Measurements from ENCODE around the gene PXDN.

The PXDN gene

DNA sequence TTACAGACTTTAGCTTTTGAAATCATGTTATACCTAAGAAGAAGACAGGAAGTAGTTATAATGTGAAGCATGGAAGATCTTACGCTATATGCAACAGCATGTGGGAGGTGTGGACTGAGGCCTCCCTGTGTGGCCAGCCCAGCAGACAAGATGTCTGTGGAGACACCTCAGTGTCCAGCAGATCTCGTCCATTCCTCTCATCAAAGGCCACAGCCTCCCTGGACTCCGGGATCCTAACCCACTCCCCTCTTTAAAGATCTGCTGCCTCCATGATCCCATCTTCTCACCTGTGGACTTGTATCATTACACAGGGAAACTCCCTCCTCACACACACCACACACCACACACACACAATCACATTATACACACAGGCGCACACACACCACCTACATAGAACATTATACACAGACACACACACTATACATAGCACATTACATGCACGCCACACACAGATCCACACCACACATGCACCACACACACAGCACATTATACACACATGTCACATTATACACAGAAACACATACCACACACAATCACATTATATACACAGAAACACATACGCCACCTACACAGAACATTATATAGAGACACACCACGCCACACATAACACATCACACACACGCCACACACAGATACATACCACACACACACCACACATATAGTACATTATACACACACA lies 89.5 kb downstream of the PXDN start:
- no peak for DNase-seq

DNA sequence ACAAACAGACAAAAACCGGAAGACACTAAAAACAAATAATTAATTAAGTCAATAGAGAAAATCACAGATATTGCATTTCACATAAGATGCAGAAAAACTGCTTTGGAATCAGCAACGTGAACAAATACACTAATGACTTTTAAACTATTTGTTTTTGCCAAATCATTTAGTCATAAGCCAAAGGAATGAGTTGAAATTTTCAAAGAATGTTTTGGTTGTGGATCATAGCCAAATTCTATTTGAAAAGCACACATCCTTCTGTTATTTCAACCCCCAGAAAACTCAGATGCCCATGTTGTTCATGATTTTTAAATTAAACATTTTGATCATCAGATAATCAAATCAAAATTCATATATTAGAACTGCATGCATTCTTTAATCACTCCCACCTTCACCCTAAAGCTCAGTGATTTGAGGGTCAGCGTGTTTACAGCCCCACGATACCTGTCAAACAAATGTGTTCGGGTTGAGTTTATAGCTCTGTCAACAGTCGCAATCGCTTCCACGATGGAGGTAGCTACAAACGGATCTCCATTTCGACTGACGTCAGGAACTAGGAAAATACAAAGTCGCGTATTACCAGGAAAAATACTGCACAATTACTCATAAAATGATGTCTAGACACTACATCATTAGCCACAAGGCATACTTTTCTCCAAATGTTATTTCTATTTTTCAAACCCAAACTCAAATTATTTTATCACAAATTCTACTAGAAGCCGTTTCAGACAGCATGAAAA lies 90.2 kb downstream of the PXDN start:
- no peak for DNase-seq

DNA sequence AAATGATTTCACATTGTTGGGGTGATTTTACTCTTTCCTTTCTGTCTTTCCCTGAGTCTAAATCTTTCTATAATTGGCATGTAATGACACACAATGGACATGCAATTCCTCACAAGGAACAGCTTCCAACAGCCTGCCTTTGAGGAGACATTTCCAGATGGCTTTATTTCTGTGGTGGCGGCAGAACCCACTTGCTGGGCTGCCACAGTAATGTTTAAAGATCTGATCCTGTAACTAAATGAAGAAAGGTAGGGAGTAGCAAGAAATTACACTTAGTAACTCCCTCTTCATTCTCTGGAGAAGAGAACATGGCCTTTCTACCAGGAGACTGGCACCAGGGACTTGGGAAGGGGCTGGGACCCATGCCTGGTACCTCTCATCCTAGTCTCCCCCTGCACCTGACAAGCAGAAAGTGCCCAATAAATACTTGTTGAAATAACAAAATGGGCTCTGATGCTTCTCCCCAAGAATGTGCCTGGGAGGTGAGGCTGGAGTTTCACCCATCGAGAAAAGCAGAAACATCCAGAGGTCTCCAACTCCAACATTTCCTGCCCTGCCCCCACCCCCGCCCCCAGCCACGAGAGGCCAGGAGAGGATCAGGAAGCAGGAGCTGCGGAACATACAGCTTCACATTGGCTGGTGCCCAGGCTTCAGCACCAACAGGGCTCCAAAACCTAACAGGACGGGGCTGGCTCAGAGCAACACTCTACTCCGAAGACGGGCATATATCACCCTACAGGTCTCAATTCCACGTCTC lies 92.1 kb downstream of the PXDN start:
- DNase-seq, result peak in 6 of 58 donors; percentile 11 to 36 (median 22)

DNA sequence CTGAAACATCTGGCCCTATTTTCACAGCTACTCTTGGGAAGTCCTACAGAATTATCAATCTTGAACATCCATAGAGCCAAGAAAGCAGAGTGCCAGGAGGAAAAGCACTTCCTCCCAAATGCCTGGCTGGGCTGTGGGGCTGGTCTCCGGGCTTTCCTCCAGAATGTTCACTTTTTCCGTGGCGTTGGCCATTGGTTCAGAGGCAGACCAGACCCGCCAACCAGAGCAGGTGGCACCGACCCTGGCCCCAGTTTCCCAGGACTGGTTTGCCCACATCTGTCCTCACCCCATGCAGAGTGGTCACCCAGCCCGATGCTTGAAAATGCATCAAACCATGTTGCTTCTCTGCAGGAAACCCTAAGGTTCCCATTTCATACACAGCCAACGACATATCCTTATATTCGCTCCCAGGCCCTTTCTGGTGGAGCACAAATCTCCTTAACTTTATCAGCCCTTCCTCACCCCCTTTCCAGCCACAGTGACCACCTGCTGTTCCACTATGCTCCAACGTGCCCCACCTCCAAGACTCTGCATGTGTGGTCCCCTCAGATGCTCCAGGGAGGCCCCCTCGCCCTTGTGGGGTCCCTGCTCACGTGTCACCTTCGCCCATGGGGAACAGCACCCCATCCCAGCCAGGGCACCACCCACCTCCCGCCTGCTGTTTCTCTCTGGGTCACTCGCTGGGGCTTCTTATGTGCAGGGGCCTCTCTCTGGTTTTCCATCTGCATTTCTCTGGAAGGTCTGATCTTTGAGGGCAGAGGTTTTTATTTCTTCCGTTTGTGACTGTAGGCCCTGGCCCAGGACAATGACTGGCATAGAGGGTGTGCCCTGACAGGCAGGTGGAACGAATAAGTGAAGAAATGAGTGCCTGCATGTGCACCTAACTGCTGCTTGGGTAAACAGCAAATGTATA lies 92.9 kb downstream of the PXDN start:
- no peak for DNase-seq

DNA sequence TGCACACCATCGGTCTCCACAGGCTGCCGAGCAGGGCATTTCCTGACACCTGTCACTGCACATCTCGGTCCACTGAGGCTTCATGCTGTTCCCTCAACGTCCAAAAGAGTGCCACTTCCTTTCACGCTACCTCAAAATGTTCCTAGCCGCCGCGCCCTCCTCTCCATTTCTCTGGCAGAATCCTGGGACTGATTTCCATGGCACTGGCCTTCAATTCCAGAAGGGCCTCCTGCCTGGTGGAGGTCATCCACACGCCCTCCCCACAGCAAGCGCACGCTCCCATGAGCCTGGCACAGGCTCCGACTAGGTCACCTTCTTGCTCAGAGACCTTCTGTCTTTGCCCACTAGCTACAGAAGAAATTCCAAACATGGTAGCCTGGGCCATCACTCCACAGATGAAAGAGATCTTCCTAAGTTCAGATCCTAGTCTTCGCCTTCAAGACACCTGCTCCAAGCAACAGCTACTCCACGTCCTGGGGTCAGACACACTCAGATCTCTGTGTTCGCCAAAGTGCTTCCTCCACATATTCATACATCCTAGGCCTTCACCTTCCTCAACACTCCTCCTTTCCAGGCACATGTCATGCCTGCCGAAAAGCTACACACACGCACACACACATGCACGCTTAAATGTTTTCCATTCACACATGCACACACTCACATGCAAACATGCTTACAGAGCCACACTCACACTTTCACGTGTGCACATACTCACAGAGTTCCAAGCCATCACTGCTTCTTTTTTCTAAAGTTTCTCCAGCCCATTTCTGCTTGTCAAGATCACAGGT lies 94.0 kb downstream of the PXDN start:
- DNase-seq, result no peak

DNA sequence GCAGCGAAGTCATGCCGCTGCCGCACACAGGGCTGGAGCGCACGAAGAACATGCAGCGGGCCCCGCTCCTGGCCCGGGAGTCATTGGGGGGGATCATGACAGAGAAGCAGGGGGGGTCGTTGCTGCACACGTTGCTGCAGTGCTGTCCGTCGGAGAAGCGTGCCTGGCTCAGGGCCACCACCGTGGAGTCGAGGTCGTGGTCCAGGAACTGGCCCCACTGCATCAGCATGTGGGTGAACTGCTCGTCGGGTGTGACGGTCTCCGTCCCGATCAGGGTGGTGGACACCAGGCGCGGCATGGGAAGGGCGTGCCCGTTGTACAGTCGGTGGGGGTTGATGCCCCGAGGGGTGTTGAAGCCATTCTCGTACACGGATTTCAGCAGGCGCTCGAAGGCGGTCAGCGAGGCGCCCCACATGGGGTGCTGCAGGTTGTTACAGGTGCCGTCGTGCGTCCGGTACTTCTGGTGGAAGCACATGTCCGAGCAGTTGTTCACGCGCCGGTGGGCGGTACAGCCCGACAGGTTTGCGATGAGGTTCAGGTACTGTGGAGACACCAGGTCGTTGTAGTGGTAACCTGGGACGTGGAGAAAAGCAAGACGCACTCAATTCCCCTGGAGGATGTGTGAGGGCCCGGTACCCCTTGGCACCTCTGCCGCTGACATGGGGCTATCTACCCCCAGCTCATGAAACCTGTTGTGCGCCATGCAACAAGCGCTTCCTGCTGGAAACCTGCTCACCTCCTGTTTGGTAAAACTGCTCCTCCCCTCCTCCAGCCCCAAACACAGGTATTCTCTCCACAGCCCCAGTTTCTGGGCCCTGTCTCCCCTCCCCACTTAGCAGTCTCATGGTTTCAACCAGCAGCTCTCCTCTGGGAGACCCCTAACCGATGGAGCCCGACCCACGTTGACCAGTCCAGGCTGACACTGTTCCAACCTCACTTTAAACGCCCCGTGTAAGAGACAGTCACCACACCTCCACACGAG lies 94.9 kb downstream of the PXDN start:
- DNase-seq, result no peak

DNA sequence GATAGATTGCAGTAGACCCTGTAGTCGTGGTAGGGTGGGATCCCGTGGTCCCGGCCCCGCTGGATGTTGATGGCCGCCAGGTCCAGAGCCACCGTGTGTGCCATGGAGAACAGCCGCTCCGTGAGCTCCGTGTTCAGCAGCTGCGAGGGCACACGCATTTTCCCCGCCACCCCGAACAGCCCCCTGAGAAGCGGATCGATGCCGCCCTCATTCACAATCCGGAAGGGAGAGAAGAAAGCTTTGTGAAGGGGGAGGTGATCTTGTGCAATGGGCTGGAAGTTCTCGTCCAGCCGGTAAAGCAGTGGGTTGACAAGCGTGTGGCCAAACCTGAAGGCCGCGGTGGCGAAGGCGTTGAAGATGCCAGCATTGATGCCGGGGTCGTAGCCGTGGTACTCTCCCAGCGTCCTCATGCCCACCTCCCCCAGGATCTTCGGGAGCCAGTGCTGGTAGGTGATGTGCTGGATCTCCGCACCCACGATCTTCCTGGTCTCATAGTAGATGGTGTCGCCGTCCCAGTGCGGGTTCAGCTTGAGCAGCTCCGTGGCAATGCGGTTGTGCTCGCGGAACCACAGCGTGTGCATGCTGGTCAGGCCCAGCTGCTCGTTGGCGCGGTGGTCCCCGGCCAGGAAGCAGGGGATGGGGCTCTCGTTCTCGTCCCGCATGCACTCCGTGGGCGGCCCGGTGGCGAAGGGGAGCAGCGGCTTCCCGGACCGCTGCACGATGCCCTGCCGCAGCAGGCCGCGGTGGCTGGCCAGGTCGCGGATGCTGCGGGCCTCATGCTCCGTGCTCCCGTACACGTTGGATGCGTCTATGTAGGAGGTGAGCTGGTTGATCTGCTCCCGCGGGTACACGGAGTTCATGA lies 95.8 kb downstream of the PXDN start:
- DNase-seq, result no peak

DNA sequence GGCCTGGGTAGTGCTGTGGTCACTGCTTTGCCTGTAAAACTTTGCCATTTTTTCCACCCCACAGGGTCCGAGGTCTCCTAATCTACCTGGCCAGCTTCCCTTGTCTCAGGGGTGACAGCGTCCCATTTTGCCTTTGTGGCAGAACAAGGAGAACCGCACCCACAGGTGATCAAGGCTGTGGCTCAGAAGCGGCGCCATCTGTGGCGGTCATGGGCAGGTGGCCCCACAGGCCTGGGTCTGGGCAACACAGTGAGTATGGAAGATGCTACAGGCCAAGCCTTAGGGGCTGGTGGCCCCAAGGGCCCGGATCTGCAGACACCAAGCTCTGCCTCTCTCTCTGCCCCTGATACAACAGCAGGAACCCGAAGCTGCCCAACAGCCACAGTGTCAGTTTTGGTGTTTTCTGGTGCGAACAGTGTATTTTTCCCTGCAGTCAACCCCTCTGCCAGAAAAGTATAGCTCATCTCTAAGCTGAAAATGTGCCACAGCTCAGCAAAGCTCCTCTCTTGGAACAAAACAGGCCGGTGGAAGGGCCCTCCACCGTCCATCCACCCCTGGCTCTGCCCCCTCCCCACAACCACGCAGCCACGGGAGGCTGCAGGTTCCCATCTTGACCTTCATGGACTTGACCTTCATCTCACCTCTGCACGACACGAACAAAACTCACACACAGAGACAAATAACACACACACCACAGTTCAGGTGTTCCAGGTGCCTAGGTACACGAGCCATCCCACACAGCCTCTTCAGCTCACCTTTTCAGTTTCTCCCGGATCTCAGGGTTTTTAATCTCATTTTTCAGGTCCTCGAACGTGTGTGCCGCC lies 96.7 kb downstream of the PXDN start:
- DNase-seq, result no peak

DNA sequence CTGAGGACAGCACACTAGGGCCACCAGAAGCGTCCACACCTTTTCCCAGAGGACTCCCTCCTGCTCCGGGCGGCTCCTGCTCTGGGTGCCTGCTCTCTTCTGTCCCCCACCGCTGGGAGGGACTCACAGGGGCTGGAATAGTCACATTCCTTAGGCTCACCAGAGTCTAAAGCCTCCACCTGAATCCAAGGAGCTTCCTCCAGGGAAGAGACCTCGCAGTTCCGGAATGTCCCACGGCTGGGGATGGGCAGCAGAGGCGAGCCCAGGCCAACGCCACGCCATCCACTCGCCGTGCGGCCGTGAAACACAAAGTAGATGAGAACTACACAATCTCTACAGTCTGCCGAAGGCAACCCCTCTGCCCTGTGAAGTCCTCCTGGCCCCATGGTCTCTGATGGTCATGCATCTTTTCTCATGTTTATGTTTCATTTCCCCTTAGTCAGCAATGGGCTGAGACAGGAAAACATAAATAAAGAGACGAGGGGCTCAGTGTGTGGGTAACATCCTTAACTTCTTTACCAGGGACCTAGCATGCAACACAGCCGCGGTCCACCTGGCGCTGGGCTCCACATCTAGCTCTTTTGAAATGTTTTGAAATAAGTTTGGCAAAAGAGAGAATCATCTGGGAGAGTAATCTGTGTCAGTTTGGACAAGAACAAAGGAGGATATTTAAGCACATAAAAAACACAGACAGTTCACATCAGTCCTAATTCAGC lies 98.4 kb downstream of the PXDN start:
- no peak for DNase-seq

DNA sequence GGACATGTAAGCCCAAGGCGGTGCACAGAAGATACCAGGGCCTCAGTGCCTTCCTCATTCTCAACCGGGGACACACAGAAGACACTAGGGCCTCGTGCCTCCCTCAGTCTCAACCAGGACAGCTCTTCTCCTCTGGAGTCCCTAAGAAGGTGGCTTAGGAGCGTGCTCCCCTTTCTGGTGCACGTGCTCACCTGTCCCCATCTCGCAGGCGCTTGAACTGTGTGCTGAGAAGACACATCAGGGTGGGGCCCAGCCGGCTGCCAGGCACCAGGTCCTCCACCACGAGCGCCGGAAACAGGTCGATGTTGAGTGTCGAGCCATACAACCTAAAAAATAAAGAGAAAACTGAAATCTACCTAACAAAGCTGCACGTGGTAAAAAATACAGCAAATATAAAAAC lies 99.9 kb downstream of the PXDN start:
- DNase-seq, result no peak

DNA sequence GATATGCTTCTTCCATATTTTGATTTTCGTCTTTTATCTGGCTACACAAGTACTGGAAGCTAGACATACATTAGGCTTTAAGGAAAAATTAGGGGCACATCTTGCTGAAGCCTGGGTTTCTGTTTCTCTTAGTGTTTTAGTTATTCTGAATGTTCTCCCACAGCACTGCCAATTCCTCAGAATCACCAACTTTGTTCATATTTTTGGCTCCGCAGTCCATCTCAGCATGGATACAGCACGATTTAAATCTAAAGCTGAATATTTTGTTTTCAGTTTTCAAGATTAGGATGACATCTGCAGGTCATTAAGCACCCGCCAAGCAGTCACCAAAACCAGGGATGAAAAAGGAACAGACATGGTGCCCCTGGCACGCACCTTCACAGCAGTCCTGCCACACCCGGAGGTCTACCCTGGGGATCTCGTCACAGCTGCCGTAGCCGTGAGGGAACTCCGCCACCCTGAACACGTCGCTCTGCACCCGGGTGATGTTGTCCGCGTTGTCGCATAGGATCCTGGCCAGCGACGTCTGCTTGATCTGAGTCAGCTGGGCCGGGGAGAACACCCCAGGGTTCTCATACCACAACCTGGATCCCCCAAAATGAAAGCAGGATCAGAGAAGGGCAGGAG lies 101.2 kb downstream of the PXDN start:
- DNase-seq, result no peak

DNA sequence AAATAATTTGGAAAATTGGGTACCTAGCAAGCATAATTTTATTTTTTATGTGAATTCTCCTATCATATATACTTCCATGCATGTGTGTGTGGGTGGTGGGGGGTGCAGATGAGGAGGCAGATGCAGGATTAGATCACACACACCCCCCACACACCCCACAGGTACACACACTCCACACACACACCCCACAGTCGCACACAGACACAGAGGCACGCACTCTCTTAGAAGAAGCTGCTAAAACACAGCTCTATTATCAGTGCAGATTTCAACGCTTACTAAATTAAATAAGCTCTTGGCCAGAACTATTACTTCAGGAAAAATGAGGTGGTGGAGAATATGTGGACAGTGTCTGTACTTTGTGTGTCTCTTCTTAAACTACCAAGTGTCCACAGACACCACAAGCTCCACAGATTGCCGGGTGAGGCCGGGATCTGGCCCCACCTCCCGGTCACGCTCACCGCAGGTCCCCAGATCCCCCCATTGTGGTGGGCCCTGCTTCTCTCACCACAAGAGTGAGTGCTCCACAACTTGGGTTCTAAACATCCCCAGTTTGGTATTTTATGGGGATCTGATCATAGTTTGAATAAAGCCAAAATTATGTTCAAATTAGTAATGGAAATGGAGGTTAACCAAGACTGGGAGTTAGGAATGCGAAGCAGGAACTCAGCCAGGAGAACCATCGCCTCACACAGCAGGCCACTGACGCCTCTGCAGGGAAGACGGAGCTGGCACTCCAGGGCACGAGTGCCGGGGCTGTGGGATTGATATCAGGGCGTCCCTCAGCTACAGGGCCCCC lies 102.1 kb downstream of the PXDN start:
- DNase-seq, result no peak

DNA sequence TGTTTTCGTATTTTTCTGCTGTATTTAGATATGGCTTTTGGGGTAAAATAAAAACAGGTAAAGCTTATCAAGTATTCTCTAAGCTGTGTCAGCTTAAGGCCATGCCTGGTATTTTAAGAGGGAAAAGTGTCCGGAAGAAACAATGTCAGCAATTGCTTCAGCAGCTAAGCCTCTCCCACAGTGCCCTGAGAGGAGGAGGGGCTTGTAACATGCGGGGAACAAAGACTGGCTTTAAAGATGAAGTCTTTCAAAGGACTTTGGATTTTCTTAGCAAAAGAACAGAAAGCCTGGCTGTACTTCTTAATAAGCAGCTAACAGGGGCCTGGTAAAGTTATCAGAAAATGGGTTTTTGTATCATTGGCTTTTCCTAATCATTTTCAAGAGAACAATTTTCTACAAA lies 102.8 kb downstream of the PXDN start:
- peak in 1 of 58 donors; percentile 7 for DNase-seq

DNA sequence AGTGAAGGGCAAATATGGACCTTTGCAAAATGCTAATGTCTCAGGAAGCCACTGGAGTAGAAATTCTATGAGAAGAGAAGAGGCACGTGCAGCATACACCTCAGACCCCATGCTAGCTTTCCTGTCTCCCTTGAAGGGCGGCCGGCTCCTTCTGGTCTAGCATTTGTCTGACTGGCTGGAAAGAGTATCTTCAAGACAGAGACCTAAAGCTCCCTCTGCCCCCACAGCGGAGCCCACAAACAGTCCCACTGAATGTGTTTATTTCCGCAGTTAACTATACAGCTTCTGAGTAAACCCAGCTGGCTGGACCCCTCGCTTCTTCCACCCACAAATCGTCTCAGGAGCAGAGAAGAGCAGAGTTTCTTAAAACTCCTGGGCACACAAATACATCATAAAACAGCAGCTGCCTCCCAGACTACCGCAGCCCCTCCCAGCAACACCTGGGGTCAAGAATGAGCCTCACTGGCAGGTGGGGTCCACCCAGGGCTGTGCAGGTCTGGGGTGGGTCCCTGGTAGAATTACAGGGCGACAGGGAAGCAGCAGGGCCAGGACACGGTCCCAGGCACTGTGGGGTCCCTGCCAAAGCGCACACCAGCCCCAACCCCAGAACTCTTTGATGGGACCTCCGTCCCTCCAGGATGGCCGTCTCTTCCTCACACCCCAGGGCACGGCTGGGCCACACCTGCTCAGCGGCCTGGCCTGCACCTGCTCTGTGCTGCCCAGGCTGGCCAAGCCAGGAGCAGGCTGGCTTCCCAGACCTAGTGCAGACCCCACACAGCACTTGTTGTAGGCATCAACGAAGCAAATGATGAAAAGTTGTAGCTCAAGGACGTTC lies 103.8 kb downstream of the PXDN start:
- DNase-seq, result no peak
